CD4-positive, alpha-beta T cell treated with Interleukin-17A for 1 hour (primary cell): Measurements from ENCODE around the gene LRRC4.

Experiments
- DNase-seq: peaks from one replicate; pipeline ENCODE4 v3.0.0-alpha.2; 2020

Gene LRRC4

DNA sequence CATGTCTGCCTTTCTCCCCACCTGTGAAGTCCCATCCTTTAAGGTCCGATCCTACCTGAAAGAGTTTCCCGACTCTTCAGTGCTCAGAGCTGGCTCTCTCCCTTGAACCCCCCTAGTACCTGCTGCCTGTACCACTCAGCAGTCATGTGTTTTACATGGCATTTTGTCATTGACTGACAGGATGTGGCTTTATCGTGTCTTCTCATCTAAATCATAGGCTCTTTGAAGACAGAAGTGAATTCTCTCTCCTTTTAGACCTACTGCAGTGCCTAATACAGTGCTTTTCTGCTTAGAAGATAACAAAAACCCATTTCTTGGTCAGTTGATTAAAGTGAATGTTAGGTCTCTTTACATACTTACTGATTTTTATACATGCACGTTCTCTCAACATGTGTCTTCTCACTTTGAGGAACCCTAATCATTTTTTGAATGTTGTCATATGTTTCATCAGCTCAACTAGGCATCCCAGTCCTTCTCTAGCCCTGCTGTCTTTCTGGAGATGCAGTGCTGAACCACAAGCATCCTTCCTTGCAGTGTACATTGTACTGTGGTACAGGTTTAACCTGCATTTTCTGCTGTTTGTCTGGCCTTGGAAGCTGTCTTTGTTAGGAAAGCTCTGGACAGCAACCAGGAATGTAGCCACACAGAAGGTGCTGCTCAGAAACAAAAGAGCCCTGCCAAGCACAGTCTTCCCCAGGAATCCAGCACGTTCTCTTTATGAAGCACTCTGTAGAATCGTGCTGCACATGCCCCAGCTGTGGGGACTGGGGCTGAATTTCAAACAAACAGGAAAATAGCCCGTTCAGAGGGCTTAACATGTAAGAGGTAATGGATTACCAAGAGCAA, 28.1 kb upstream of the LRRC4 start:
- peak; percentile 50 for DNase-seq

DNA sequence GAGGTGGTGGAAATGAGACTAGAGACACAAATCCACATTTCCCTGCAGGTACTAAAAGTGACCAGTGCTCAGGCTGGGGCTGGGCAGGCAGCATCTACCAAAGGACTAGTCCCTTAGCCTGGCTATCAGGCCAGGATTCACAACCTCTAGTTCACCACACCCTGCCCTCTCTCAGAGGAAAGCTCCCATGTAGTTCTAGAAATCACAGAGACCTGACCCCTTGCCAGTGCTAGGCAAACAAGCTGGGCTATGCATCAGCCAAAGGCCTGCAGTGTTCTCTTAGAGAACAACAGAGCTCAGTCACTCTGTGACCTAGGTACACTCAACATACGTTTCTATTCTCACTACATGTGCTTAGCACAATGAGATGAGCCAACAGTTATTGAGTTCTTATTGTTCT, 26.7 kb upstream of the LRRC4 start:
- no peak for DNase-seq

DNA sequence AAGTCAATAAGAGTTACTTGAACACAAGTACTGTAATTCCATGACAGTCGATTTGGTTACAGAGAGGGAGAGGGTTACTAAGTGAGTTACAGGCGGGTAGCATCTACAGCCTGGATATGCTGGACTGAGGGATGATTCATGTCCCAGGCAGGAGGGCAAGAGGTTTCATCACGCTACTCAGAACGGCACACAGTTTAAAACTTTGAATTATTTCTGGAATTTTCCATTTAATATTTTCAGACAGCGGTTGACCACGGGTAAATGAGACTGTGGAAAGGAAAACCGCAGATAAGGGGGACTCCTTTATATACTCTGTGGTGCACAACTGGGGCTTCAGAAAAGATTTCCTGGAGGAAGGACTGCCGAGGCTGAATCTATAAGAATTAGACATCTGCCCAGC, 25.7 kb upstream of the LRRC4 start:
- DNase-seq = no peak

DNA sequence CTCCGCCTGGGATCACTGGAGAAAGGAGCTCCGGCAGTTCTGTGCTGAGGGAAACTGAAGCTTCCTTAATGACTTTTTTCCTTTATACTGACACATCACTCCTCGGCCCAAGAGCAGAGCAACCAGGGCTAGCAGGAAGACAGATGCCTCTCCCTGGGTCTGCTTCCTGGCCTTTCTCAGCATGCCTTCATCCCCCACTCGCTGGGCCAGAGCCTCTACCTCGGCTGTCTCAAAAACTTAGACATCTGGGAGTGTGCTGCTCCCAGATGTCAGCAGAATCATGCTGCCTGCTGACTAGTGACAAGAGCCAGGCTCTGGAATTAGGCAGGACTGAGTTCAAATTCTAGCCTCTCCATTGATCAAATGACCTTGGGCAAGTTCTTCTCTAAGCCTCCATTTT, 24.4 kb upstream of the LRRC4 start:
- no peak for DNase-seq

DNA sequence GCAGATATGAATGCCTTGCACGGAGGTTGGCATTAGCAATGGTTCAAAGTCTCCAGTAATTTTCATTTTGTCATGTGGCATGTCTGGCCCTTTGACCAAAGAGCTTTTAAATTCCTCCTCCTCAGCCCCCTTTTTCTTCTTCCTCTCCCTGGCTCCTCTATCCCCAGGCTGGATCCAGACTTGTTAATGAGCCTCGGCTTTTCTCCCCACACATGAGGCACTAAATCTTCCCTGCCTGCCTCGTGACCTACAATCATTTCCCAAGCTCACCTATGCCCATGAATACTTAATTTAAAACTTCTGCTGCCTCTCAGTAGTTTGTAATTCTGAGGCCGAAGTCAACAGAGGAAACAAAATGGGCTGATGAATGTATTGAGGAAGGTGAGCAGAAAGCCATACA, 23.3 kb upstream of the LRRC4 start:
- DNase-seq = no peak

DNA sequence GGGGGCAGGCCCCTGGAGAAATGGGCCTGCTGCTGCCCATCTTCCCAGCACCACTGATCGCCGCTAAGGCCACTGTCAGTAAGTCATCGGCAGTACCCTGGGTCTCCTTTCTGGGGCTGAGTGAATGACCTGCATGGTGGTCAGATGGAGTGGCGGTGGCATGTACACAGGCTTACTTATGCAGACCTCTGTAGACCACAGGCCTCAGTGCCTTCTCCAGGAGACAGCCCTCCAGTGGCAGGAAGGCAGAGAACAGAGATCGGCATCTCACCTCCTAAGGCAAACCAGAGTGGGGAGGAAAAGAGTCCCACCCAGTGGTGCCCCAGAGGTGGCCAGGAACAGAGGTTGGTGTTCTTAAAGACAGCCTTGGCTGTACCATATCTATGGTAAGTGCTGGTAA, 22.8 kb upstream of the LRRC4 start:
- no peak for DNase-seq

DNA sequence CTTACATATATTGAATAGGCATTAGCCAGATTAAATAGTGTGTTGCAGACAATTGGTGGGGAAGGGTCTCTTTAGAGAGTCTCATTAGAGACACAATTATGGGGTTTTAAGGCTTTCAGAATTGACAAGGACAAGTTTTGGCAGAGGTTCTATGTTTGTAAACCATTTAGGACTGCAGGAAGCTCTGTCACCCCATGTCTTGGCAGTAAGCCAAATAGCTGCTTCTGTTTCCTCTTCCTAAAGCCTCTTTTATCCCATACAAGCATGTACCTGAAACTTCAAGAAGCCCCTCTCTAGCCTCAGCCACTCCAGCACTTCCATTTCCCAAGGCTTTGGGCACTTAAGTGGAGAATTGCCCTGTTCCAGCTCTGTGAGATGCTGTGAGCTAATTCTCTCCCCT, 21.8 kb upstream of the LRRC4 start:
- DNase-seq = peak; percentile 9

DNA sequence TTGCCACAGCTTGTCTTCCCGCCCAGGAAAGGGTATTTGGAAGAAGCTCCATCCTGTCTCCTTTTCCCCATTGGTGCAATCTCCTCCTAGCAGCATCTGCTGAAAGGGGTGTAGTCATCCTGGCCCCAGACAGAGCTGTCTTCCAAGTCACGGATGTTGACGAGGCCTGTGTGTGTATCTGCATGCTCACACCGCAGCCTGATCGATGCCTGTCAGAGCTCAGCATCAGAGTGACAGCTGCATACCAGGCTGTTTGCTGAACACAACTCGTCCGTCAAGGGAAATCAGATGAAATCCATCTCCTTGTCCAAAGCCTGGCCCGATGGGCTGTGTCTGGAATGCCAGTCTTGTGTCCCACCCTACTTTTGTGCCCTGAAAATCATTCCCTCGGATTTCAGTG, 21.2 kb upstream of the LRRC4 start:
- no peak for DNase-seq

DNA sequence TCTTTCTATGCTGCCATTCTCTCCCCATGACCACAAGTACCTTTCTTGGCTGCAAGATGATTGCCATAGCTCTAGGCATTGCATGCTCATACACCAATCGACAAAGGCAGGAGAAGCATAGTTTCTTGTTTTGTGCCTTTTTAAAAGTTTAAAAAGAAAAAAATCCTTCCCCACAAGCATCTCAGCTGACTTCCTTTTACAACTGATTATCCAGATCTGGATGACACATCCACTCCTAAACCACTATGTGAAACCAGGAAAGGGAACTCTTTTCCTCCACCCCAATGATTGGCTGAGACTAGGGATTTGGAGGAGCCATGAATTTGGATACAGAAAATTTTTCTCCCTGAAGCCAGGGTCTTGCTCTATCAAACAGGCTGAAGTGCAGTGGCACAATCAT, 14.5 kb upstream of the LRRC4 start:
- DNase-seq = no peak

DNA sequence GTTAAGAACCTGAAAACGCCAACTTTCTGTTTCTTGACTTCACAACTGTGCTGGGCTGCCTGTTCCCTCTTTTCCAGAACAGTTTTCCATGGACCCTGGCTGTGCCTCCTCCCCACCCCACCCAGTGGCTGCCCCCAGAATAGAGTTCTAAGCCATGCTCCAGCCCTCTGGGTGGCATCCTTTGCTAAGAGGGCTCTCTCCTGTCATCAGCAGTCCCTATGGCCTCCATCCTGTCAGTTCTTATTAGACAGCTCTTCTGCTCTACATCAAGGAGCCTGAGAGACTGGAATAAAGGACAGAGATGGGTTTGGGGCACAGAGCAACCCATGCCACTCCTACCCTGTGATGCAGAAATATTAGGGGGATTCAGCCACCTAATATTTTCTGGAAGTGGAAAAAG, 13.9 kb upstream of the LRRC4 start:
- DNase-seq = no peak

DNA sequence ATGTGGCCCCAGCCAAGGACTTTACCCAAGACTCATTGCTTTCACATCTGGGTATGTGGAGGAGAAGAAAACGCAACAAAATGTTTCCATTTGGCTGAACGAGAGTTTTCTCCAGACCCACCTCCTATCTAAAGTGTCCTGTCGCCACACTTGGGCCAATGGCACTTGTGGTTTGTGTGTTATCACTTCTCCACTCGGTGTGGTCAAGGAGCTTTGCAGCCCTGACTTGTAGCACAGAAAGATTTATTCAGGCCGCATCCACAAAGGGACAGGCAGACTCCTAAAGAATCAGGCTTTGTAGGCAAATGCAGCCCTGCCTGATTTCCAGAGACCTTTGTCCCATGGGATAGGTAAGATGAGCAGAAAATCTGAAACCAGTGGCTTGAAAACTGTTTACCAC, 12.8 kb upstream of the LRRC4 start:
- no peak for DNase-seq

DNA sequence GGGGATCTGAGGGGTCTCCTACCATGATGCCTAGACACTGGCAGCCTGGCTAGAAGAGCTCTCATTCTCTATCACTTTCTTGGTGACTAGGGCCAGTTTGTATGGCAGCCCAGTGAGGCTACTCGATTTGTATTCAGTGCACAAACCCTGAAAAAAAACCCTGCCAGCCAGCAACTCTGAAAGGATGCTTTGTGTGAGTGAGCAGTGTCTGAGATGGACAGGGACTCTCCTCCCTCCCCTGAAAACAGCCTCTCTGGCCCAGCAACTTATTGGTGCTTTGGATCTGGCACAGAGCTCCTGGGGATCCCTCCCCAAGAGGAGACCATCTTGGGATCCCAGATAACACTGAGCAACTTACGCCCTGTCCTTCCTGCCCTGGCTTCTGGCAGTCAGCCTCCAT, 10.8 kb upstream of the LRRC4 start:
- DNase-seq = no peak

DNA sequence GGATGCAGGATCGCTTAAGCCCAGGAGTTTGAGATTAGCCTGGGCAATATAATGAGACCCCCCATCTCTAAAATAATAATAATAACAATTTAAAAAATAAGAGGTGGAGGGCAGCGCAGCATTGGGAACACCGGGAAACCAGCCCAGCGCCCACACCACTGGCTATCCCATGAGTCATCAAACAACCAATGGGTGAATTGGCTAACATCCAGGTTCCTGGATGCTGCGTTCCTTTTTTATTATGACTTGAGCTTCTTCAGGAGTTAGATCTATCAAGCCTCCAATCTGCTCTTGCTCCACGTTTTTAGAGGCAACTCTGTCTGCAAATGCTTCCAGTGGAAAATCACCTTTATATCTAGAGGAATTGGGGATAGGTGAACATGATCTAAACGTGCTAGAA, 10.0 kb upstream of the LRRC4 start:
- no peak for DNase-seq

DNA sequence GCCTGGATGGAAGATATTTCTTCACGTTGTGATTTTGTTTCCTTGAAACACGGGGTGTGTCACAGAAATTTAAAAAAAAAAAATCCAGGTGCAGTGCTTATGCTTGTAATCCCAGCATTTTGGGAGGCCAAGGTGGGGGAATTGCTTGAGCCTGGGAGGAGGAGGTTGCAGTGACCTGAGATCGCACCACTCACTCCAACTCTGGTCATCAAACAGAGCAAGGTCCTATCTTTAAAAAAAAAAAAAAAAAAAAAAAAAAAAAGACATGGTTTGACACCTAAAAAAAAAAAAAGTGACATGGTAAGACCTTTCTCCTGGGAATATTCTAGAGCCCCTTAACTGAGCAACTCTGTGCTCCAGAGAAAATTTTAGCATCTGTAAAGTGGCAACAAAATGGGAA, 9.0 kb upstream of the LRRC4 start:
- no peak for DNase-seq

DNA sequence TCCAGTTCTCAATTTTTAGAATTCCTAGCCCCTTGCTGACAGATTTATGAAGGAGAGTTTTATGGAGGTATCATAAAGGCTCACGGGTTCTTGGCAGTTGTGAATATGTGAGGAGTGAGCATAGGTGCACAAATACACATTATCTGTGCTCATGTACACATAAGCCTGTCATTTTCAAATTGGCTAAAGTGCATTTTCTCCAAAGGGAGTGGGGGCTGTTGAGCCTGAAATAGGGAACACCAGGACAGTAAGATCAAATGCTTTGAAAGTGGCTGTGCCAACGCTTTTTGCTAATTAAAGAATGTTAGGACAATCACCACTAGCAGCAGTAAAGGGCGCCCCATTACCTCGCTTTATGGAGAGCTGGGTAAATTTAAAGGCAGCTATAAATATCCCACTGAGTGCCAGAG, 8.3 kb upstream of the LRRC4 start:
- no peak for DNase-seq

DNA sequence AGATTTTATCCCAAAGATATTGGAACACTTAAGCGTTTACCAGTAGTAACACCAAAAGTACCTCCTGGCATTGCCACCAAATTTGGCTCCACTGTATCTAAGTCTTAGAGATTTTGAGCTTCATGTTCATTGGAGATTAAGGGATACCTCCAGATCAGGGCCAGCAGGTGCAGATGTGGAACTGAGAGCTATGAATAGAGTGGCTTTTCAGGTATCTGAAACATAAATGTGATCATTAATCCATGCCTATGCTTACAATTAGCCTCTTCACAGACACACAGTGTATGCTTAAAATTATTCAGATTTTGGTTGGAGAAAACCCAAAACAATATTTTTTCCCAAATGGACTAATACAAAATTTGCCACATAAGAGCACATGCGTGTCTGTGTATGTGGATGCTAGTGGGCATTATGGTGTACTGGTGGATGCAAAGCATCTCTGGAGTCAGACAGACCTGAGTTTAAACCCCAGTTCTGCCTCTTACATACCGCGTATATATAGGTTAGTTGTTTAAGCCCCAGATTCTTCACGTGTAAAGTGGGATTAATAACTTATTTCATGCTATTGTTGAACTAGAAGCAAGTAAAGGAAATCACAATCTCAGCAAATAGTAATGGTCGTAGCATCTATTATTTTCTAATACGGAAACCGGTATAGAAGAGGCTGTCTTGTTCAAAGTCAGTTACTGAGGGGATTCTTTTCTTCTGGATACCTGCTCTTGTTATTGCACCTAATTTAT, 6.8 kb upstream of the LRRC4 start:
- DNase-seq = no peak

DNA sequence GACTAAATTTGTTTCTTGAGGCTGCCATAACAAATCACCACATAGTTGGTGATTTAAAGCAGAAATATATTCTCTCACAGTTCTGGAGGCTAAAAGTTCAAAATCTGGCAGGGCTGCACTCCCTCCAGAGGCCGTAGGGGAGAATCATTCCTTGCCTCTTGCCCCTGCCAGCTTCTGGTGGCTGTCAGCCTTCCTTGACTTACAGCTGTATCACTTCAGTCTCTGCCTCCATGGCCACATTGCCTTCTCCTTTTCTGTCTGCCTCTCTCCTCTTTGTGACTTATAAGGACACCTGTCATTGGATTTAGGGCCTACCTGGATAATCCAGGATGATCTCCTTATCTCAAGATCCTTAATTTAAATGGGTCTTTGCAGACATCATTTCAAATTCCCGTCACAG, 5.8 kb upstream of the LRRC4 start:
- DNase-seq = no peak

DNA sequence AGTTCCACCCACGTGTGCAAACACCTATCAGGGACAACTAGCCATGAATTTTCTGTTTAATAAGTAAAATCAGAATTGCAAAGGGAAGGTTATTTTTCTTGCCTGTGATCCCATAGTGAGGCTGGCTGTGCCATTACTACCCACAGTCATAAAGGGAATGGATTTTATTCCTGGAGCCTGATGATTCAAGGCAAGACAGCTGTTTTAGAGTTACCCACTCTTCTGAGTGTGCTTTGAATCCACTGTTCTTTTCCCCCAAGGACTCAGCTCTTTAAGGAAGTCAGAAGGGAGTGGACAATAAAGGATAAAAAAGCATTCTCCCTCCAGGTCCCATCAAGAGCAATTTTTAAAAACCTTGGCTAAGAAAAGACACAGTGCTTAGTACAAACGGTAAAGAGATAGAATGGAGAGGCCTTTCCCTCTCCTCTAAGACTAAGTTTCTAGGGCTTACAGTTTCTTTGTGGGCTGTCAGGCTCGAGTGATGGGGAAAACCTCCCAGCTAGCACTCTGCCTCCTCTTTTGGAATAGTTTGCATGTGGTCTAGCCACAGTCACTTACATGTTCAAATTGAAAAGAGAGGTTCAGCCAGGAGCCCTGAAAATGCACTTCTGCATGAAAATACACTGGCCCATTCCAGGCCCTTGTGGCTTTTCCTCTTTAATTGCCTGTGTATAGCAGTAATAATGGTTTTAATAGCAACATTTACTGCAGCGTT, 5.1 kb upstream of the LRRC4 start:
- DNase-seq = no peak

DNA sequence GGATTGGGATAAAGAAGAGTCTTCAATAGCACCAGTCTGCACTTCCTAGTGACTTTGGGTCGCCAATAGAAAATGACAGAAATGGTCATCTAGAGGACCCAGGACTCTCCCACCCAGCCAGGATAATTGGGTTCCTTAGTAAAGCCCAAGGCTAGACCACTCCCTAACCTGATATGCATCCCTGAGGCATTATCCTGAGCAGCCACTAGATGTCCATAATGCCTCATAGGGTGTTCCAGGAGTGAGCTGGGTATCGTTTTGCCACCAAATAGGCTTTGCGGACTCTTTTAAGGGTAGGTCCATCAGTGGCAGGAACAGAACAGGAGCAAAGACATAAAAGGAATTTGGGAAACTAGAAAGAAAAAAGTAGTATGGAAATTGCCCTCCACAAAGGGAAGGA, 4.5 kb upstream of the LRRC4 start:
- DNase-seq = no peak

DNA sequence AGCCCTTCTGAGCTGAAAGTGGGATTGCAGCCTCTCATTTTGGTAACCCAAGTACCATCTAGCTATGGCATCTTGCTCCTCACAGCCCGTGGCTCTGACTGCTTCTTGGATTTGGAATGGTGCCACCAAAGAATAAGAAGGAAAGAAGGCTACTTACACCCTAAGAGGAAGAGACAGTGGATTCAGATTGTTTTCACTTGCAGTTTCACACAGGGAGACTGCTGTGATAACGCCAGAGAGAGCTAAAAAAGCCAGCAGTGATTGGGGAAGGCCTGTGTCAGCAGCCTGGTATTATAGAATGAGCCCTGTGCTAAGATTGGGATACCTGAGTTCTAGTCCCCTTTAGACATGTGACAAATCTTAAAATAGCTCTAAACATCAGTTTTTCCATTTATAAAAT, 3.6 kb upstream of the LRRC4 start:
- no peak for DNase-seq

DNA sequence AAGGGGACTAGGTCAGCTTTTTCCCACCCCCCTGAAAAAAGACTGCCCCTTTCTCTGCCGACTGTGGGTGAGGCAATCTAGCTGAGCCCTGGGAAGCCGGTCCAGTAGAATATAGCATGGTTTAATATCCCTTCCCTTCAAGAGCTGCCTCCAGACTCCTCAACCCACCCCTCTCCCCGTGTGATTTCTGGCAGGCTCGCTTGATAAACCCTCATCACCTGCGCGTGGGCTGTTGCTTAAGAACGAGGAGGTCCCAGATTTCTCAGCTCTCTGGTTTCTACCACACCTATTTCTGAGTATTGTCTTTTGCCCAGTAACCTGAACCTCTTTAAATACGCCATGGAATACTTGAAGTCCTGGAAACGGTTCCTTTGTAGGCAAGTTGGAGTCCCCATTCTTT, 2.0 kb upstream of the LRRC4 start:
- no peak for DNase-seq

DNA sequence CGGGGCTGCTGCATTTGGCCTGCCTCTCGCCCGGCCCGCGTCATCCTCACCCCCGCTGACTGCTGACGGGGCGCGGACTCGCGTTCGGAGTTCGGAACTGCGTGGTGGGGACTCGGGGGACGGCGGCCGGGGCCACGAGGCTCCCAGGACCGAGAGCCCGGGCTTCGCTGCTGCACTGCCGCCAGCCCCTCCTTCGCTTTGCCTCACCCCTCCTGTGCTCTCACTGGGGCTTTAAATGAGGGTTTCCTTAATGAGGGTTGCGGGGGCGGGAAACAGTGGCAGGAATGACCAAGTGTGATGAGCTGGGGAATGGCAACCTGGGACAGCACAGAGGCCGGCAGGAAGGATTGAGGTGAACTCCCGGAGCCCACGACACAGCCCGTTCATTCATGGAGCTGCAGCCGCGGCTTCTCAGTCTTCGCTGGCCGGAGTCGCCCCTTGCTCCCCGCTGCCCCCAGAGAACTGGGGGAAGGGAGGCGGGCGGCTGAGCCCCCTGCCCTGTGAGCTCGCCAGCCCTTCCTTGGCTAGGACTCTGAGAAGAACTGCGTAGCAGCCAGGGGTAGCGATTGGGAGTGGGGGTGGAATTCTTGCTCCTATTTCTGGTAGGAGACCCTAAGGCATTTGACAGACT, 1.5 kb upstream of the LRRC4 start:
- DNase-seq = no peak

DNA sequence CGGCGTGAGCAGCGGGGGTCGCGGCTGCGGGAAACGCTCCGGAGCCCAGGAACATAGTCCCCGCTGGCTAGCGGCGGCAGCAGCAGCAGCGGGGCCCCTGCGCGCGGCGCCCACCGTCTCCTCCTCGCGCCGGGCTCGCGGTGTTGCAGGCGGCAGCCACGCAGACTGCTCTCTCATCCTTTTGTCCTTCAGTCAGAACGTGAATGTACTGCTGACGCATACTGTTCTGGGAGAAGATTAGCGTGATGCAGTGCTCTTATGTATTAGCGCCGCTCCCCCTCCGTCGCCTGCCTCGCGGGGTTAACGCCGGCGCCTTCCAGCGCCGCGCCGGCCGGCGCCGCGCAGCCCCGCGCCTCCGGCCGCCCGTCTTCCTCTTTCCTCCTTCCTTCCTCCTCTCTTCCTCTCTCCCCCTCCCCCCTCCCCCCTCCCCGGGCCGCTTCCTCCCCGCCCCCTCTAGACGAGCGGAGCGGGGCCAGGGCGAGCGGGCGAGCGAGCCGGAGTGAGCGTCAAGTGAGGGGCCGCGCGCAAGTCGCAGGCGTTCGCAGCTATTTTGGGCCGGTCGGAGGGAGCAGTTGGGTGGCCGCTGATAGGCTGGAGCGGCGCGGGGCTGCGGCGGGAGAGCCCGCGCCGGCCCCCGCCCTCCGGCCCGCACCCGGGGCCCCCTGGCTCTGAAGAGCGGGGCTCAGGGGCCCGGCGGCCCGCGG, 816 bp upstream of the LRRC4 start:
- DNase-seq = peak; percentile 47
